CD4-positive, alpha-beta T cell treated with Interferon alpha-2 for 1 hour (primary cell): ENCODE results near the gene ARFGEF3.

ENCODE experiments used
- DNase-seq, 2 donors: peaks; one replicate each; pipeline ENCODE4 v3.0.0-alpha.2; 2020 to 2022

Gene ARFGEF3

GRCh38 chr6:138245751-138246150 is 84.0 kb downstream of the ARFGEF3 start:
- DNase-seq: no peak

- DNase-seq: no peak
Measured at GRCh38 chr6:138246650-138247440, 85.1 kb downstream of the ARFGEF3 start.

GRCh38 chr6:138248011-138248410 is 86.3 kb downstream of the ARFGEF3 start:
- no peak for DNase-seq

- DNase-seq: no peak
Measured at GRCh38 chr6:138248878-138249277, 87.1 kb downstream of the ARFGEF3 start.

- no peak for DNase-seq
Measured at GRCh38 chr6:138250053-138250452, 88.3 kb downstream of the ARFGEF3 start.

- DNase-seq: no peak
Measured at GRCh38 chr6:138250513-138251247, 88.9 kb downstream of the ARFGEF3 start.

GRCh38 chr6:138253731-138254130 is 92.0 kb downstream of the ARFGEF3 start:
- DNase-seq: no peak

GRCh38 chr6:138255443-138255842 is 93.7 kb downstream of the ARFGEF3 start:
- no peak for DNase-seq

GRCh38 chr6:138257638-138258040 is 95.9 kb downstream of the ARFGEF3 start:
- DNase-seq: no peak

GRCh38 chr6:138258197-138258596 is 96.5 kb downstream of the ARFGEF3 start:
- no peak for DNase-seq

- DNase-seq: no peak
Measured at GRCh38 chr6:138258991-138259390, 97.3 kb downstream of the ARFGEF3 start.

- no peak for DNase-seq
Measured at GRCh38 chr6:138261116-138261780, 99.5 kb downstream of the ARFGEF3 start.

- no peak for DNase-seq
Measured at GRCh38 chr6:138263963-138264362, 102.2 kb downstream of the ARFGEF3 start.

- DNase-seq: no peak
Measured at GRCh38 chr6:138264372-138264880, 102.7 kb downstream of the ARFGEF3 start.

GRCh38 chr6:138266095-138266494 is 104.4 kb downstream of the ARFGEF3 start:
- no peak for DNase-seq

- no peak for DNase-seq
Measured at GRCh38 chr6:138267971-138268895, 106.5 kb downstream of the ARFGEF3 start.

GRCh38 chr6:138271451-138271850 is 109.7 kb downstream of the ARFGEF3 start:
- DNase-seq: no peak

GRCh38 chr6:138272533-138273315 is 111.0 kb downstream of the ARFGEF3 start:
- DNase-seq: no peak

GRCh38 chr6:138275976-138276375 is 114.2 kb downstream of the ARFGEF3 start:
- DNase-seq: no peak

GRCh38 chr6:138277835-138278234 is 116.1 kb downstream of the ARFGEF3 start:
- no peak for DNase-seq

- no peak for DNase-seq
Measured at GRCh38 chr6:138278326-138278725, 116.6 kb downstream of the ARFGEF3 start.

GRCh38 chr6:138285800-138286199 is 124.1 kb downstream of the ARFGEF3 start:
- no peak for DNase-seq
